Muscle of arm (tissue), 12 donors: ENCODE measurements around the gene NAGLU. TPM values are rescaled to one million over a fixed set of nuclear protein-coding genes. Genes with fewer than 3 reads are reported as not detected.
"Not testable (repeated sequence)": the region's sequence is repeated elsewhere in the genome, so short reads cannot be mapped to it uniquely, and the experiment has no call there.

Experiments
- DNase-seq: peaks from one replicate; pipeline ENCODE4 v3.0.0-alpha.2; 2013
- polyA plus RNA-seq, 12 donors: library from polyadenylated mRNA; unstranded; fragments of 120-200 nt; gene quantifications; one replicate each; pipeline ENCODE4 v1.2.1, GENCODE V29; 2013; ENCODE audit not compliant: insufficient read length in 12 of 12

Gene NAGLU
- polyA plus RNA-seq, 12 donors: 15.6 to 25.8 (median 17.9) TPM; not detected in 1

- peak; percentile 92 for DNase-seq
These were observed 16.2 kb upstream of the NAGLU start for GRCh38 chr17:42519546-42520491.

- no peak for DNase-seq
These were observed 15.5 kb upstream of the NAGLU start for GRCh38 chr17:42520540-42520951.

GRCh38 chr17:42521036-42521435 is 15.0 kb upstream of the NAGLU start:
- DNase-seq: no peak

- no peak for DNase-seq
These were observed 14.3 kb upstream of the NAGLU start for GRCh38 chr17:42521666-42522262.

- no peak for DNase-seq
These were observed 13.7 kb upstream of the NAGLU start for GRCh38 chr17:42522263-42522790.

- DNase-seq: no peak
These were observed 13.2 kb upstream of the NAGLU start for GRCh38 chr17:42522798-42523278.

GRCh38 chr17:42525221-42525620 is 10.8 kb upstream of the NAGLU start:
- DNase-seq: no peak

GRCh38 chr17:42526031-42526444 is 10.0 kb upstream of the NAGLU start:
- DNase-seq: no peak

- no peak for DNase-seq
These were observed 8.1 kb upstream of the NAGLU start for GRCh38 chr17:42527932-42528331.

GRCh38 chr17:42529061-42529460 is 7.0 kb upstream of the NAGLU start:
- no peak for DNase-seq

GRCh38 chr17:42530952-42531454 is 5.0 kb upstream of the NAGLU start:
- no peak for DNase-seq

GRCh38 chr17:42531455-42532354 is 4.3 kb upstream of the NAGLU start:
- DNase-seq: no peak

GRCh38 chr17:42535155-42536047 is 640 bp upstream of the NAGLU start:
- no peak for DNase-seq

- peak; percentile 75 for DNase-seq
These were observed 523 bp downstream of the NAGLU start for GRCh38 chr17:42536372-42537155.

- DNase-seq: no peak
These were observed 1.2 kb downstream of the NAGLU start for GRCh38 chr17:42537156-42537805.

- no peak for DNase-seq
These were observed 1.9 kb downstream of the NAGLU start for GRCh38 chr17:42537826-42538451.

GRCh38 chr17:42538482-42538881 is 2.4 kb downstream of the NAGLU start:
- DNase-seq: no peak

- DNase-seq: not testable (repeated sequence)
These were observed 4.5 kb downstream of the NAGLU start for GRCh38 chr17:42540558-42540957.
